GM12878 (cell line): ENCODE data around the gene PAM. TPM values are rescaled to one million over a fixed set of nuclear protein-coding genes. Genes with fewer than 3 reads are reported as not detected.

ENCODE experiments used
- MTA3 ChIP-seq: IDR thresholded peaks from 2 replicates; pipeline ENCODE4 v1.6.1; 2012; ENCODE audit warnings: low read length, inconsistent platforms, borderline replicate concordance
- SMAD1 ChIP-seq: fragments of 450-650 bp; IDR thresholded peaks from 2 replicates; pipeline ENCODE4 v1.6.1; 2018; ENCODE audit warnings: mild to moderate bottlenecking, low read depth; ENCODE audit not compliant: partially characterized antibody
- polyA plus RNA-seq, 11 experiments: library from polyadenylated mRNA; depleted of rRNA in 4 of 11; unstranded in 6 of 11; stranded (reverse) in 5 of 11; fragments of >200 nt; fragmentation: Nextera tagmentation in 4 of 11; fragmentation: Illumina TruSeq in 1 of 11; extraction: Ambion mirVana in 4 of 11; extraction: Trizol in 1 of 11; gene quantifications; 1 replicate in 1 of 11; 2 replicates in 10 of 11; pipeline versions ENCODE4 v1.2.1 to v1.2.3, GENCODE V29; 2011 to 2016; ENCODE audit warnings: inconsistent platforms in 2 of 11, missing spikeins in 2 of 11, low read depth in 1 of 11
- total RNA-seq, 4 experiments: library from RNA; depleted of rRNA in 3 of 4; stranded (reverse); fragments of >200 nt in 3 of 4; fragmentation: Illumina TruSeq in 1 of 4; extraction: Trizol in 1 of 4; gene quantifications; 2 replicates each; pipeline versions ENCODE4 v1.2.1 to v1.2.3, GENCODE V29; 2013 to 2021
- TF ChIP-seq, protein P1 (sequence below): fragments of 450-650 bp; IDR thresholded peaks from 2 replicates; pipeline ENCODE4 v1.6.1; 2017; ENCODE audit warnings: mild to moderate bottlenecking
- TF ChIP-seq, protein P2 (sequence below): fragments of 450-650 bp; IDR thresholded peaks from 2 replicates; pipeline ENCODE4 v1.6.1; 2016; ENCODE audit warnings: mild to moderate bottlenecking, moderate library complexity, borderline replicate concordance

The PAM gene
- total and polyA plus RNA-seq, 10 of the 15 experiments (the other 5 are each of a cell fraction or from before 2014, with no cell fraction given), result 5.5 to 72.5 (median 15.4) TPM

DNA sequence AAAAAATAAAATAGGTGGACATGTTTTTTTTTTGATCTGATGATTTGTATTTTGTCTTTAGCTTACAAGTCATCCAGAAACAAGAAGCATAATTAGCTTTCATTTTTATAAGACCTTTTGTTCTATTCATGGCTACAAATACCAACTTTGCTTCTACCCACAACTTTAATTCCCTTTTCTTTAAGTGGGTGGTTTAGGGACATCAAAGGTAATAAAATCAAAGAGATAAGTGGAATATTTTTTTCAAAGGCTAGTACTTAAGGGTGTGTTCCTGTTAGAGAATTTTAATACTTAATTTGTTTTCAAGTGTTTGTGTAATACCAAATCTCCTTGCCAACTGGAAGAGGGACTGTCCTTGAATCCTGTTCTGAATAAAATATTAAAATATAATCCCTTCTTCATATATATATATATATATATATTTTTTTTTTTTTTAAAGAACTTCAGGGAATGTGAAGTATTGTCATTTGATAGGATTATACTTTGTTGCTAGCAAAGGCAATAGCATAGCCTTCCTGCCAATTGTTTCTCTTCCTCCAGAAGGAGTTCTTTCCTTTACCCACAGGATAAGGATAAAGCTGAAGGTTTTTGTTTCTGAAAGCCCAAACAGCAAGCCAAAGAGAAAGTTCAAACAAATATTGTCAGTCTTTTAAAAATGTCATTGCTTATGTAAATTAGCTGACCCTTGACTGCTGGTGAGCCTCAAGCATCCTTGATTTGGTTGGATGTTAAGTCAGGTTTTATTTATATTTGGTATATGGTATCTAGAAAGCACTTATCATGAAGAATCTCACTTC is 108.9 kb downstream of the PAM start (continued):
- TF ChIP-seq, protein P1, sequence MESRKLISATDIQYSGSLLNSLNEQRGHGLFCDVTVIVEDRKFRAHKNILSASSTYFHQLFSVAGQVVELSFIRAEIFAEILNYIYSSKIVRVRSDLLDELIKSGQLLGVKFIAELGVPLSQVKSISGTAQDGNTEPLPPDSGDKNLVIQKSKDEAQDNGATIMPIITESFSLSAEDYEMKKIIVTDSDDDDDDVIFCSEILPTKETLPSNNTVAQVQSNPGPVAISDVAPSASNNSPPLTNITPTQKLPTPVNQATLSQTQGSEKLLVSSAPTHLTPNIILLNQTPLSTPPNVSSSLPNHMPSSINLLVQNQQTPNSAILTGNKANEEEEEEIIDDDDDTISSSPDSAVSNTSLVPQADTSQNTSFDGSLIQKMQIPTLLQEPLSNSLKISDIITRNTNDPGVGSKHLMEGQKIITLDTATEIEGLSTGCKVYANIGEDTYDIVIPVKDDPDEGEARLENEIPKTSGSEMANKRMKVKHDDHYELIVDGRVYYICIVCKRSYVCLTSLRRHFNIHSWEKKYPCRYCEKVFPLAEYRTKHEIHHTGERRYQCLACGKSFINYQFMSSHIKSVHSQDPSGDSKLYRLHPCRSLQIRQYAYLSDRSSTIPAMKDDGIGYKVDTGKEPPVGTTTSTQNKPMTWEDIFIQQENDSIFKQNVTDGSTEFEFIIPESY, result no peak
- TF ChIP-seq, protein P2, sequence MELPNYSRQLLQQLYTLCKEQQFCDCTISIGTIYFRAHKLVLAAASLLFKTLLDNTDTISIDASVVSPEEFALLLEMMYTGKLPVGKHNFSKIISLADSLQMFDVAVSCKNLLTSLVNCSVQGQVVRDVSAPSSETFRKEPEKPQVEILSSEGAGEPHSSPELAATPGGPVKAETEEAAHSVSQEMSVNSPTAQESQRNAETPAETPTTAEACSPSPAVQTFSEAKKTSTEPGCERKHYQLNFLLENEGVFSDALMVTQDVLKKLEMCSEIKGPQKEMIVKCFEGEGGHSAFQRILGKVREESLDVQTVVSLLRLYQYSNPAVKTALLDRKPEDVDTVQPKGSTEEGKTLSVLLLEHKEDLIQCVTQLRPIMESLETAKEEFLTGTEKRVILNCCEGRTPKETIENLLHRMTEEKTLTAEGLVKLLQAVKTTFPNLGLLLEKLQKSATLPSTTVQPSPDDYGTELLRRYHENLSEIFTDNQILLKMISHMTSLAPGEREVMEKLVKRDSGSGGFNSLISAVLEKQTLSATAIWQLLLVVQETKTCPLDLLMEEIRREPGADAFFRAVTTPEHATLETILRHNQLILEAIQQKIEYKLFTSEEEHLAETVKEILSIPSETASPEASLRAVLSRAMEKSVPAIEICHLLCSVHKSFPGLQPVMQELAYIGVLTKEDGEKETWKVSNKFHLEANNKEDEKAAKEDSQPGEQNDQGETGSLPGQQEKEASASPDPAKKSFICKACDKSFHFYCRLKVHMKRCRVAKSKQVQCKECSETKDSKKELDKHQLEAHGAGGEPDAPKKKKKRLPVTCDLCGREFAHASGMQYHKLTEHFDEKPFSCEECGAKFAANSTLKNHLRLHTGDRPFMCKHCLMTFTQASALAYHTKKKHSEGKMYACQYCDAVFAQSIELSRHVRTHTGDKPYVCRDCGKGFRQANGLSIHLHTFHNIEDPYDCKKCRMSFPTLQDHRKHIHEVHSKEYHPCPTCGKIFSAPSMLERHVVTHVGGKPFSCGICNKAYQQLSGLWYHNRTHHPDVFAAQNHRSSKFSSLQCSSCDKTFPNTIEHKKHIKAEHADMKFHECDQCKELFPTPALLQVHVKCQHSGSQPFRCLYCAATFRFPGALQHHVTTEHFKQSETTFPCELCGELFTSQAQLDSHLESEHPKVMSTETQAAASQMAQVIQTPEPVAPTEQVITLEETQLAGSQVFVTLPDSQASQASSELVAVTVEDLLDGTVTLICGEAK, result no peak
- no peak for TF ChIP-seq SMAD1
- TF ChIP-seq MTA3, result no peak
